Stimulated activated CD4-positive, alpha-beta T cell treated with anti-CD3 and anti-CD28 coated beads, TNF-alpha, amount 100 ng/mL, for 48 hours (primary cell): Measurements from ENCODE around the gene PSTPIP2.
"Not testable (repeated sequence)": the region's sequence is repeated elsewhere in the genome, so short reads cannot be mapped to it uniquely, and the experiment has no call there.

Experiments
- DNase-seq, 3 donors: peaks; one replicate each; pipeline ENCODE4 v3.0.0-alpha.2; 2020; ENCODE audit warnings: low read depth in 3 of 3

The PSTPIP2 gene

DNA sequence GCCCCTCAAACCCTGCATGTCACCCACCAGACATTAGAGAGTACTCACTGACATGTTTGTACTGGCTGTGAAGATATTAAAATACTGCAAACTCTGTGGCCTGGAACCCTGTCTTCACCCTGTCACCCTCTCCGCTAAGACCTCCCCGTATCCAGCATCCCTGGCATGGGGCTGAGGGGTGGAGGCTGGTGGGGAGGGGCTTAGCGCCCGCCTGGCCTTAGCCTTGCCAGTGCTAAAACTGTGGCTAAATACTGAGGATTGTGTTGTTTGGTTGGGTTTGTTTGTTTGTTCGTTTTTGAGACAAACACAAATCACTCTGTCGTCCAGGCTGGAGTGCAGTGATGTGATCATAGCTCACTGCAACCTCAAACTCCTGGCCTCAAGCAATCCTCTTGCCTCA lies 1.8 kb downstream of the PSTPIP2 start:
- DNase-seq = no peak

DNA sequence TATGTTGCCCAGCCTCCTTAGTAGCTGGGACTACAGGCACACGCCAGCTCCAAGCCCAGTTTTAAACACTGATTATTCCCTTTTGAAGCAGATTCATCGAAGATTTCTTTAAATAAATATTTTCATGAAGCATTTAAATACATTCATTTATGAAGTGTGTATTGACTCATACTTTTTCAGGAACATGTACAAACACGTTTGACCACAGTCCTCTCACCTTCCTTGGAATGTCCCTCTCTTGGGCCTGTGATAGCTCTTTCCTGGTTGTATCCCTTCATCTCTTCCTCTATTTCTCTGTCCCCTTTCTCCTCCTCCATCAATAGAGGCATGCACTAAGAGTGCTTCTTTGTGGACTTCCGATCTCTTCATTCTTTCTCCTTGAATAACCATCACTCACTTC lies 2.5 kb downstream of the PSTPIP2 start:
- DNase-seq = no peak

DNA sequence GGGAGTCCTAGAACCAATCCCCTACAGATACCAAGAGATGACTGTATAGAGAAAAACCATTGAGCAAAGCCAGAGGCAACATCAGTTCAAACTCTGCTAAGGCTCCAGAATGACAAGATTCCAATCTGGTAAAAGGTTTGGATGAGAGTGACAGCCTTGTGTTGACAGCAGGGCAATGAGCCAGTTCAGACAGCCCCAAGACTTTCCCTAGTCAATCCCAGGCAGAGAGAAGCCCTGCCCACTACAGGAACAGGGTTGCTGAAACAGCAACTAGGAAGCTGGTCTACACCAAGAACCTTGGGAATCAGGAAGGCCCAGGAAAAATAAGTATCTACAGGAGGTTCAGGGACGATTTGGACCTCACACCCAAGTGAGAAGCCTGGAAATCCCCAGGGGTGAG lies 3.3 kb downstream of the PSTPIP2 start:
- no peak for DNase-seq

DNA sequence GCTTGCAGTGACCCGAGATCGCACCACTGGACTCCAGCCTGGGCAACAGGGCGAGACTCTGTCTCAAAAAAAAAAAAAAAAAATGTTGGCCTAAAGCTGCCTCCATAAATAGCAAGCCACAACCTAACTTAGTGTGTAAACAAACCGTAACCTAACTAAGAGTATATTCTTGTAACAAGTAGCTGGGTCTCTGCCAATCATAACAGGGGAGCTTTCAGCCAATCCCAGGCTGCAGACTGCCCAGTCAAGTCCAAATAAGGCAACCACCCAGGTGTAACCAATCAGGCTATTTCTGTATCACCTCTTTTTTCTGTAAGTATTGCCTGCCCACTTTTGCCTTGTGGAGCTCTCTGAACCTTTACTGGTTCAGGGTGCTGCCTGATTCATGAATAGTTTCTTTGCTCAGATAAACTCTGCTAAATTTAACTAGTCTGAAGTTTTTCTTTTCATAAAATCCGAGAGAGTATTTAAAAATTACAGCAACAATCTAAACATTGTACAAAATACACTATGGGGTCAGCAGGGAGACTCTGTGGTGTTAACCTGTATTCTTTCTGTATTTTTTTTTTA lies 4.5 kb downstream of the PSTPIP2 start:
- no peak for DNase-seq

DNA sequence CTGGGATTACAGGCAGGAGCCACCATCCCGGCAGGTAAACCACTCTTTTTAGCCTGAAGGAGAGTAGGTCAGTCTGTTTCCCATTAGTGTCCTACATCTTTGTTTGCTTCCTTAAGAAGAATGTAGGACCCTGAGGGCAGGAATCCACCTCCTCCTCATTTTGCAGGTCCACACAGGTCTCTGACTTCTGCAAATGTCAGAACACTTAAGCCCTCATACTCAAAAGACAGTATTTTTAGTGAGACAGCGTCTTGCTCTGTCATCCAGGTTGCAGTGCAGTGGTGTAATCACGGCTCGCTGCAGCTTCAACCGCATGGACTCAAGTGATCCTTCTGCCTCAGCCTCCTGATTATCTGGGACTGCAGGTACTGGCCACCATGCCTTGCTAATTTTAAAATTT lies 9.3 kb downstream of the PSTPIP2 start:
- DNase-seq = no peak

DNA sequence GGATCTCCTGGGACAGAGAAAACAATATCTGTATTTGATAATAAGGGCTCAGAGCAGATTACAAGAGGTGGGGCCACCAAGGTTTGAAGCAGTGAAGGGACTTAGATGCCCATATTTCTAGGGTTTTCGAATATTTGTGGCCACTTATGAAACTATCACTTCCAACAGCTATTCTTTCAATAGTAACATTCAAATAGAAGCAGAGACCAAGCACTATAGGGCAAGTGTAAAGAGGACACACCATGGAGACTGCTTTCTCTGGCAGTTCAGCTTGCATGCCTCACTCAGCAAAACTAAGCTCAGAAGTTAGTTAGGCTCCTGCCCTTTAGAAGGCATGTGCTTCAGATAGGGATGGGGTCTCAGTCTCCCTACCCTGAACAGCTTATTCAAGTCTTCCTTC lies 10.3 kb downstream of the PSTPIP2 start:
- no peak for DNase-seq

DNA sequence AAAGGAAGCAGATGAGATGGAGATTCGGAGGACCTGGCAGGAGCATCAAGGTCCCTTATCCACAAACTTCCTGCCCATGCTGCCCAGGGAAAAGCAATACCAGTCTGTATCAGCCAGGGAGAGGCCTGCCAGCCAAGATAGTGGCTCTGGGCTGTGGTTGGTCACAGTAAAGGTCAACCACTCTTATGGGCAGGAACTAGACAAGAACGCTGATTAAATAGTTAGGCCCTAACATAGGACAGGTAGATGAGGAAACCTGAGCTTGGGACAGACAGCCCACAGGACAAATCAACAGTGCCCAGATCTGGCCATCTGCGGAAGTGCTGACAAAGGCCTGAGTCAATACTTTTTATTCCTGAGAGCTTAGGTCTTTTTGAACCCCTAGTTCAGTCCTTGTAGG lies 10.7 kb downstream of the PSTPIP2 start:
- no peak for DNase-seq

DNA sequence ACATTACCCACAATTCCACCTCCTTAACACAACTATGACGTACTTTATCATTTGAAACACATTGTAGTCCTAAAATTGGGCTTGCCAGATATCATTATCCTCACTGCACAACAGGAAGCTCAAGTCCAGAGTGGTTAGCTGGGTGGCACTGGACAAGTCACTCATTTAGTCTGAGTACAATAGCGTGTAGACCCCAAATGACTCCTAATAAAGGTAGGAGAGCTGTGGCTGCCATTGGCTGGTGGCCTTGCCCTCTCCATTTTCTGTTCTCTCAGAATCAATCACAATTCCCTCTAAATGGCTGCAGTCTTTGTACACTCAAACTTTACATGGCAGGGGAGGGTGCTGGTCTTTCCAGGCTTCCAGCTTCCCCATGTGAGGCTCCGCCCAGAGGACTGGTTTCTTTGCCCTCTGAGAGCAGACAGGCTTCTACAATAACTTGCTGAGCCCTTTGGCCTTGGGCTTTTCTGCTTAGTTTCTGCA lies 11.7 kb downstream of the PSTPIP2 start:
- DNase-seq = no peak

DNA sequence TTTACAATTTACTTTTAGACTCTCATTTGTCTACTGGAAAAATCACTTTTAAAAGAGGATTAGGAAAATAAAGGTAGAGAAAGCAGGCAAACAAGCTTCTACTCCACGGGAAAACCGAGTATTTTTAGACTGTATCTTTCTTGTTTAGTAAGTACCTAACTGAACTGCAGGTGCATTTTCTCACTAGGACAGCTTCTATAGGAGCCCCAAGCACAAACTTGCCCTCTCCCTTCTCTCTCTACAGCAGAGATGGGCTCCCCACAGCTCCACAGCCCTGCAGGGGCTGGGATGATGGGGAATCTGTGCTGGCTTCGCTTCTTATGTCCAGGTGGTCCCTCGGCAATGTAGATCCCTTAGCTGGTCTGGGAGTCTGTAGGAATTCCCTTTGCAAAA lies 16.2 kb downstream of the PSTPIP2 start:
- no peak for DNase-seq

DNA sequence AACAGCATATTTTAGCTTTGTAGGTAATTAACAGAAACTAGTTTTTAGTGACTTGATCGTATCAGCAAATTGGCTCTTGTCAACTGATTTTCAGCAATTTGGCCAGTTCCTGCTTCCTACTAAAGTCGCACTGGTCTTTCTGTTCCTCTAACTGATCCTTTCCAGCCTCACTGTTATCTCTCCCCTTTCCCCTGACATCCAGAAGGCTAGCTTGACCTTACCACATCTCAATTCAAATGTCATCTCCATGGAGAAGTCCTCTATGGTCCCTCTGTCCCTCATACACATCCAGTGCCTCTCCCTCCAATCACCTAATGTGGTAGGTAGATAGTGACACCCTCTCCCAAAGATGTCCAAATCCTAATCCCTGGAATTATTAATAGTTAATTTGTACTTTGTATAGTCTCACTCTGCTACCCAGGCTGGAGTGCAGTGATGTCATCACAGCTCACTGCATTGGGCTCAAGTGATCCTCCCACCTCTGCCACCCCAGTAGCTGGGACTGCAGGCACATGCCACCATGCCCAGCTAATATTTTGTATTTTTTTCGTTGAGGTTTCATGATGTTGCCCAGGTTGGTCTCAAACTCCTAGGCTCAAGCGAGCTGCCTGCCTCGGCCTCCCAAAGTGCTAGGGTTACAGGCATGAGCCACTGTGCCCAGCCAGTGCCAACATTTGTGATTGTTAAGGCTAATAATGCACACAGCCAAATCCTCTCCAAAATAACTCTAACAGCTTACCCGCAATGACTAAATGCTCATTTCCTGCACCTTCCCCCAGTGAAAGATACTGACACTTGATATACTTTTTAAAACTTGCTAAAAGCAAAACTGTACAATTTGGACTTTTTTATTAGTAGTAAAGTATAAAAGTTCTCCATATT lies 16.9 kb downstream of the PSTPIP2 start:
- no peak for DNase-seq

DNA sequence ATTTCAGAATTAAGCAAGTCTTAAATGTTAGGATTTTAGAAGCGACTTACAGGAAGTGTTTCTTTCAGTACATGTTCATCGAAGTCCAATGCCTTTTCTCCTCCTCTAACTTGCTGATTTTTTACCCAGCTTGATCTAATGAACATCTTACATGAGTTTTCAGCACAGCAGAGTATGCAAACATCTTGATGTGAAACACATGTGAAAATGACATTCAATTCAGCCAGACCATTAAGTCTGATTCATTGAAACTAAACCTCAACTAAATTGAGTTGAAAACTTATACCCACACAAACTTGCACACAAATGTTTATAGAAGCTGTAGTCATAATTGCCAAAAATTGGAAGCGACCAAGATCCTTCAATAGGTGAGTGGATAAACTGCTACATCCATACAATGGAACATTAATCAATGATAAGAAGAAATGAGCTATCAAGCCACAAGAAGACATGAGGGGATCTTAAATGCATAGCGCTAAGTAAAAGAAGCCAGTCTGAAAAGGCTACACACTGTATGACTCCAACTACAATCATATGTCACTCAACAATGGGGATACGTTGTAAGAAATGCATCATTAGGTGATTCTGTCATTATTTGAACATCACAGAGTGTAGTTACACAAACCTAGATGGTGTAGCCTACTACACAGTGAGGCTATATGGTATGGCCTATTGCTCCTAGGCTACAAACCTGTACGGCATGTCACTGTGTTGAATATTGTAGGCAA lies 18.5 kb downstream of the PSTPIP2 start:
- DNase-seq = no peak

DNA sequence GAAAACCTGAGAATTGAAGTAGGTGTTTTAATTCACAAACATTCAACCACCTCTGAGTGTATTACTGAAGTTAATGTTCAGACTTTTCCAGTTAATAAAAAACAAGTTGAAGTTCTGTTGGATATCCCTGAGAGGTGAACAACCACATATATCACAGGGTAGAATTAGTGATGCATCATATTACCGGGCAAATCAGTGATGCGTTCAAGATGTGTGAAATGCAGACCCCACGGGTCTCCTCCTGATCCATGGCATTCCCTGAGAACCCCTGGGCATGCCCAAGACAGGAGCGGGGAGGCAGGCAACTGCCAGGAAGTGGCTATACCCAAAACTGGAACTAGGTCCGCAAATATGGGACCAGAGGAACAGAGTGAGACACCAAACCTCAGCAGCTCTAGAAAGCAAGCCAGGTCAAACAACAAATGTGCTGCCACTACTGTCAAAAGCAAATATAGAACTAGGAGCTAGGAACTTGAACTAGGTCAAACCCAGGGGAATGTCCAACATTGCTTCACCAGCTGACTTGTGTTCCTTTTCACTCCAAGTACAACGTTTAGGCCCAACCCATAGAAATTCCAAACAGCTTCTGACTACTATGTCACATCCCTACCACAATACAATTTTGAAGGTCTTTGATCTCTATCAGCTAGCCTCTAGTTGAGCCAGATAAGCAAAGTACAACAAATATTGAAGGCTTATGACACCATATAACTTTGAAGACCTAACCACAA lies 20.2 kb downstream of the PSTPIP2 start:
- DNase-seq = no peak

DNA sequence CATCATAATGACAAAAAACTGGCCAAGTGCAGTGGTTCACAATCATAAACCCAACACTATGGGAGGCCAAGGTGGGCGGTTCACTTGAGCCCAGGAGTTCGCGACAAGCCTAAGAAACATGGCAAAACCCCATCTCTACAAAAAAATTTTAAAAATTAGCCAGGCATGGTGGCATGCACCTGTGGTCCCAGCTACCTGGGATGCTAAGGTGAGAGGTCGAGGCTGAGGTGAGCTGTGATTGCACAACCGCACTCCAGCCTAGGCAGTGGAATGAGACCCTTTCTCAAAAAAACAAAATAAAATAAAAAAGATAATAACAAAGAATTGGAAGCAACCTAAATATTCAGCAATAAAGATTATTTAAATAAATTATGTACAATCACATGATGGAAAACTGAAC lies 21.8 kb downstream of the PSTPIP2 start:
- no peak for DNase-seq

DNA sequence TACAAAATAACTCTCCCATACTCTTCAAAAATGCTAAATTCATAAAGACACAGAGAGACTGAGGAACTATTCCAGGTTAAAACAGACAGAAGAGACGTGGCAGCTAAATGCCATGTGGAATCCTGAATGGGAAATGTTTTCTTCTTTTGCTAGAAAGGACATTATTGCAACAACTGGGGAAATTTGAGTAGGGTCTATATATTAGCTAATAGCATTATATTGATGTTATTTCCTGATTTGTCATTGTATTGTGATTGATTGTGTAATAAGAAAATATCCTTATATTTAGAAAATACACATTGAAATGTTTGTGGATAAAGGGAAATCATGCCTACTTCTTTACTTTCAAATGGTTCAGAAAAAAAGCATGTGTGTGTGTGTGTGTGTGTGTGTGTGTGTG lies 23.4 kb downstream of the PSTPIP2 start:
- DNase-seq = no peak

DNA sequence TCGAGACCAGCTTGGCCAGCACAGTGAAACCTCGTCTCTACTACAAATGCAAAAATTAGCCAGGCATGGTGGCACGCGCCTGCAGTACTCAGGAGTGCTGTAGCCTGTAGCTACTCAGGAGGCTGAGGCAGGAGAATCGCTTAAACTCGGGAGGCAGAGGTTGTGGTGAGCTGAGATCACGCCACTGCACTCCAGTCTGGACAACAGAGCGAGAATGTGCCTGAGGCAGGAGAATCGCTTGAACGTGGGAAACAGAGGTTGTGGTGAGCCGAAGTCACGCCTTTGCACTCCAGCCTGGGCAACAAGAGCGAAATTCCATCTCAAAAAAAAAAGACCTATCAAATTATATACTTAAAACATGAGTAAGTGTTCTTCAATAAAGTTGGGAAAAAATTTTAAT lies 24.7 kb downstream of the PSTPIP2 start:
- DNase-seq = not testable (repeated sequence)

DNA sequence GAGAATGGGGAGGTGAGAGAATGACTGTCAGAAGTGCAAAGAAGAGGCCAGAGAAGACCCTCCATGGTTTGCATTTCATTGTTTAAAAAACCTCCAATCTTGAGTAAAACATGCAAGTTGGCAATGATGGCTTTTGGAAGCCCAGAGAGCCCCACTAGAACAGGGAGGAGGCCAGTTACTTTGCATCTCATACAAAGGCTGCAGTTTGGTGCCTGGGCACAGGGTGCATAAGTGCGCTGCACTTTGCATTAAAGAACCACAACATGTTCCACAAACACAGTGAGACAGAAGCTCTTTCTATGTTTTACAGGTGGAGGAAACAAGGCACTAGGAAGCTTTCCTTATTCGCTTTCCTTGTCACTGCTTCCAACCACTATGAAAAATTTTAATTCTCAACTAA lies 25.4 kb downstream of the PSTPIP2 start:
- no peak for DNase-seq

DNA sequence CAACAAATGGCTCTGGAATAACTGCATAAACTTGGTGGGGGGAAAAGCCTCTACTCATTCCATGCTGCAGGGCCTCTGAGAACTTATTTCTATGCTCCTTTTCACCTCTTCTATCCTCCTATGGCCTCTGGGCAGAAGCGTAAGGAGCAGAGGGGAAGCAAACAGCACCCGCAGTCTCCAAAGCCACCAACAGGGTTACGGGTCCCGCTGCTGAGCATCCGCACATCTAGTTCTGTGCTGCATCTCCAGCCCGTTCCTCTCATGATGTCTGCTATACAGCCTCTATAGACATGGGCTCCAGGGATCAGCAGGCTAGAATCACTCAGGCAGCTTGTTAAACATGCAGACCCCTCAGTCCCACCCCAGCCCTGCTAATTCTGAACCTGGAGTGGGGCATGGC lies 25.9 kb downstream of the PSTPIP2 start:
- no peak for DNase-seq

DNA sequence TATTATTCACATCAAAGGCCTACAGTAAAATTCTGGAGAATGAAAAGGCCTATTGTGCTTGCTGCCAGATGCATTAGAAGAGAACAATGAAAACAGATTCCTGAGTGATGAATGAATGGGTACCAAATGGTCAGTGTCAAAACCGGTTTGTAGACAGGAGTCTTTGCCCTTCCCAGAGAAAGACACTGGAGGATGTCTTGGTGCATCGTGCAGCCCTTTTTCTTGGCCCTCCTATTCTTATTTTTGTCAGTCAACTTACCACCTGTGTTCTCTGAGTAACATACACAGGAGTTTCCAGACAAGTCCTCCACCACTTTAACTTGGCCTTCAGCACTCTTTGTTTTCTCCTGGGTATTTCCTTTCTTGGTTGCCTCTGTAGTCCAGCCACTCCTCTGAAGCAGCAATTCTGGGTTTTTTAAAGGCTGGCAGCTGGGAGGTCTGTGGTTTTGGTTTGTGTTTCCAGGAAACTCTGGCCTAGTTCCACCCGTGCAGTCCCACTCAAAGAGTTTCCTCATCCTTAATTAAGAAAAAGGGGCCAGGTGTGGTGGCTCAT lies 29.4 kb downstream of the PSTPIP2 start:
- no peak for DNase-seq

DNA sequence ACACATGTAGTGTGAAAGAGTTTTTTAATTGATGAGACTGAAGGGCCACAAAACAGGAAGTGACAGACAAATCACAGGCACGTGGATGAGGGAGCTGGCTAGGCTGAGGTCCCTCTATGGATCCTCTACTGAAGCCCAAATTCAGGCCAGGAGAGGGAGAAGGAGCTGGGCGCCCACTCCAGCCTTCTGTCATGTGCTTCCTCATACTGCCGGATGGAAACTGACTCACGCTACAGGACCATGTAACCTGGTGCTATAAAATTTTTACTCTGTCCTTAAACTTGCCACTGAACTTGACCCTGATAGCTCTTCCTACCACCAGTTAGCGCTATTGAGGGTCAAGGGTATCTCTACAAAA lies 31.3 kb downstream of the PSTPIP2 start:
- DNase-seq = no peak

DNA sequence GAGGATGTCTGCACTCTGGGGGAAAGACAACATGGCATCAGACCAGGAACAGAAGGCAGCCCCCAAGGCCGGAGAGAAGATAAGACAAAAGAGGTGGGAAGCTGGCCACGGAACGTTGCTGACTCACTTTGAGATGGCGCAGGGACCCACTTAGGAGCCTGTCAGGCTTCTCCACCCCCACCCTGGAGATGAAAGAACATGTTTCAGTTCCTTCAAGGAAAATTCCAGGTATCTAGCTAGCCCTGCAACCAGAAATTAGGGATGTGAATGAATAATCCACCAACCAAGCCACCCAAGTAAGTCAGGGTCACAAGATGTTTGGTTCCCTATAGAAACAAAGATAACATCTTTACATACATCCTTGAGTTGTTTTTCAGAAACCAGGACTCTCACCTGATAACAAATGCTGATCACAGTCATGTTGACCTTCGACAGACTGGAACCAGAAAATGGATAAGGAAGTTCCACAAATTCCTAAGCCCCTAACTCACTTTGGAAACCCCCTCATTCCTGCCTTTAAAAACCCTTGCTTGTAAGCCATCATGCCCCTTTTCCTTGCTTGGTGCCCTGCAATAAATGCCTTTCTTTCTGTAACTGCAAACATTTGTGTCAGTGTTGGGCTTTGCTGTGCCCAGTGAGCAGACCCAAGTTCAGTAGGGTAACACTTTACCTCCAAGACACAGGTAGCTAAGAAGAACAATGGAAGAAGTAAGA lies 31.9 kb downstream of the PSTPIP2 start:
- no peak for DNase-seq
